HepG2 (cell line): ENCODE measurements around the gene SH2B2. TPM values are rescaled to one million over a fixed set of nuclear protein-coding genes. Genes with fewer than 3 reads are reported as not detected.

Source experiments
- CCAR2 ChIP-seq: fragments of 200-400 bp; formaldehyde crosslinking; optimal IDR thresholded peaks from 2 replicates; pipeline ENCODE3; 2018; ENCODE audit warnings: low read depth, mild to moderate bottlenecking, low read length, moderate library complexity
- CERS6 ChIP-seq: sonication (generic); formaldehyde crosslinking; IDR thresholded peaks from 2 replicates; pipeline ENCODE4 v1.5.0; 2020; ENCODE audit warnings: missing genetic modification reagents
- DNMT1 ChIP-seq: sonication (generic); formaldehyde crosslinking; IDR thresholded peaks from 2 replicates; pipeline ENCODE4 v1.5.1; 2020; ENCODE audit warnings: mild to moderate bottlenecking, missing genetic modification reagents
- ETV5 ChIP-seq: IDR thresholded peaks from 2 replicates; pipeline ENCODE4 v1.6.1; 2018; ENCODE audit warnings: missing biosample characterization, missing genetic modification reagents, inconsistent platforms, borderline replicate concordance
- IRF9 ChIP-seq: sonication (generic); formaldehyde crosslinking; IDR thresholded peaks from 2 replicates; pipeline ENCODE4 v1.8.0; 2022; ENCODE audit warnings: missing genetic modification reagents, mild to moderate bottlenecking, borderline replicate concordance
- ISL2 ChIP-seq: sonication (generic); formaldehyde crosslinking; IDR thresholded peaks from 2 replicates; pipeline ENCODE4 v1.5.0; 2020; ENCODE audit warnings: missing genetic modification reagents
- MEIS1 ChIP-seq: sonication (generic); formaldehyde crosslinking; IDR thresholded peaks from 2 replicates; pipeline ENCODE4 v1.9.0; 2021; ENCODE audit warnings: mild to moderate bottlenecking, missing genetic modification reagents, moderate library complexity, borderline replicate concordance
- MTF2 ChIP-seq: sonication (generic); formaldehyde crosslinking; IDR thresholded peaks from 2 replicates; pipeline ENCODE4 v1.5.0; 2020; ENCODE audit warnings: missing genetic modification reagents, borderline replicate concordance
- MXD4 ChIP-seq: IDR thresholded peaks from 2 replicates; pipeline ENCODE4 v1.6.1; 2016; ENCODE audit warnings: mild to moderate bottlenecking, missing biosample characterization, missing genetic modification reagents
- MXI1 ChIP-seq: IDR thresholded peaks from 3 replicates; pipeline ENCODE4 v1.6.1; 2012; ENCODE audit warnings: low read depth, low read length, inconsistent platforms, borderline replicate concordance
- NCOR1 ChIP-seq: fragments of 200-600 bp; sonication (generic); IDR thresholded peaks from 2 replicates; pipeline ENCODE4 v1.7.0; 2017; ENCODE audit warnings: antibody characterized with exemption, low read length, borderline replicate concordance
- NR2C2 ChIP-seq: sonication (generic); formaldehyde crosslinking; IDR thresholded peaks from 2 replicates; pipeline ENCODE4 v1.4.0; 2020; ENCODE audit warnings: missing genetic modification reagents, mild to moderate bottlenecking, moderate library complexity, borderline replicate concordance
- POGZ ChIP-seq: sonication (generic); formaldehyde crosslinking; IDR thresholded peaks from 2 replicates; pipeline ENCODE4 v1.4.0; 2020; ENCODE audit warnings: mild to moderate bottlenecking, missing genetic modification reagents
- PTBP1 ChIP-seq: fragments of 200-400 bp; formaldehyde crosslinking; IDR thresholded peaks from 2 replicates; pipeline ENCODE4 v1.6.1; 2018; ENCODE audit warnings: low read length, low read depth; ENCODE audit not compliant: poor library complexity, severe bottlenecking
- SKIL ChIP-seq: sonication (generic); formaldehyde crosslinking; IDR thresholded peaks from 2 replicates; pipeline ENCODE4 v1.8.0; 2022; ENCODE audit warnings: missing genetic modification reagents, mild to moderate bottlenecking, moderate library complexity, borderline replicate concordance
- ZBTB7B ChIP-seq: sonication (generic); formaldehyde crosslinking; IDR thresholded peaks from 2 replicates; pipeline ENCODE4 v1.4.0; 2020; ENCODE audit warnings: missing genetic modification reagents
- ZFAT ChIP-seq: sonication (generic); formaldehyde crosslinking; conservative IDR thresholded peaks from 2 replicates; pipeline ENCODE4 v1.8.1; 2023; ENCODE audit warnings: missing genetic modification reagents, inconsistent platforms
- ZNF354B ChIP-seq: sonication (generic); formaldehyde crosslinking; IDR thresholded peaks from 2 replicates; pipeline ENCODE4 v1.8.0; 2022; ENCODE audit warnings: mild to moderate bottlenecking, missing genetic modification reagents
- ZNF674 ChIP-seq: sonication (generic); formaldehyde crosslinking; IDR thresholded peaks from 2 replicates; pipeline ENCODE4 v1.5.0; 2020; ENCODE audit warnings: low read depth, mild to moderate bottlenecking, missing genetic modification reagents
- ZNF749 ChIP-seq: sonication (generic); formaldehyde crosslinking; IDR thresholded peaks from 2 replicates; pipeline ENCODE4 v1.8.0; 2022; ENCODE audit warnings: mild to moderate bottlenecking, missing genetic modification reagents, moderate library complexity, borderline replicate concordance
- ZNF800 ChIP-seq: sonication (generic); formaldehyde crosslinking; IDR thresholded peaks from 2 replicates; pipeline ENCODE4 v1.4.0; 2020; ENCODE audit warnings: missing genetic modification reagents
- ZSCAN20 ChIP-seq: sonication (generic); formaldehyde crosslinking; IDR thresholded peaks from 2 replicates; pipeline ENCODE4 v1.4.0; 2020; ENCODE audit warnings: missing genetic modification reagents, mild to moderate bottlenecking, borderline replicate concordance
- polyA plus RNA-seq, 8 experiments: library from polyadenylated mRNA; depleted of rRNA in 3 of 8; stranded (reverse) in 7 of 8; unstranded in 1 of 8; fragments of >200 nt; fragmentation: Illumina TruSeq in 4 of 8; extraction: Trizol in 4 of 8; gene quantifications; 2 replicates each; pipeline versions ENCODE4 v1.2.1 to v1.2.3, GENCODE V29; 2011 to 2016; ENCODE audit warnings: low read depth in 4 of 8, missing spikeins in 1 of 8, mixed read lengths in 1 of 8; ENCODE audit not compliant: insufficient read depth in 1 of 8
- total RNA-seq, 5 experiments: library from RNA; depleted of rRNA; stranded (reverse); fragments of >200 nt; fragmentation: Illumina TruSeq; extraction: Trizol; gene quantifications; 2 replicates each; pipeline ENCODE4 v1.2.3, GENCODE V29; 2016; ENCODE audit warnings: low read depth in 1 of 5

SH2B2 gene
- total and polyA plus RNA-seq, 2 of the 13 experiments (the other 11 are each of a cell fraction or from before 2014, with no cell fraction given): 0.46 to 1.3 TPM

GRCh38 chr7:102273749-102274712 is 12.6 kb upstream of the SH2B2 start (continued):
- TF ChIP-seq ZNF674 (CRISPR knock-in tag) (no peak), ZBTB7B (CRISPR knock-in tag) (no peak), ZSCAN20 (no peak), ISL2 (CRISPR knock-in tag) (no peak), MXD4 (CRISPR knock-in tag) (0 out of 2 replicates have a peak, but pooled peaks have one; percentile 52), CCAR2 (no peak), SKIL (no peak), MTF2 (no peak), IRF9 (CRISPR knock-in tag) (0 out of 2 replicates have a peak, but pooled peaks have one; percentile 42), ETV5 (CRISPR knock-in tag) (peak; percentile 14; the same call in 1 of the 2 replicates), PTBP1 (no peak), POGZ (CRISPR knock-in tag) (peak; percentile 38; the same call in 1 of the 2 replicates), DNMT1 (CRISPR knock-in tag) (no peak), ZNF800 (CRISPR knock-in tag) (peak; percentile 35; the same call in 1 of the 2 replicates), NR2C2 (CRISPR knock-in tag) (peak; percentile 85), MXI1 (peak; percentile 83; the same call in 2 of the 3 replicates), CERS6 (no peak), ZNF354B (CRISPR knock-in tag) (no peak), MEIS1 (CRISPR knock-in tag) (peak; percentile 88), NCOR1 (0 out of 2 replicates have a peak, but pooled peaks have one; percentile 50), ZFAT (CRISPR knock-in tag) (no peak), ZNF749 (CRISPR knock-in tag) (no peak)
